ENCODE measurements around the gene SDHB.

The SDHB gene

GRCh38 chr1:17007121-17007520 lies 46.7 kb downstream of the SDHB start:
- Histone ChIP-seq H3K27me3 (ENCODE audit: low read length) (no peaks in the 10 kb centered on the region), H4K20me1 (ENCODE audit: low read depth, low read length) (no peaks in the 10 kb centered on the region; the same call in 1 of the 2 replicates), H2AFZ (ENCODE audit: low read depth, low read length, severe bottlenecking) (no peak overlapping the region), H3K79me2 (ENCODE audit: insufficient read depth, low read length) (no peaks in the 10 kb centered on the region), H3K4me3 (ENCODE audit: insufficient read depth, low read length, poor library complexity, severe bottlenecking) (no peak overlapping the region), H3K9me3 (ENCODE audit: insufficient read depth, low read length) (no peaks in the 10 kb centered on the region), H3K4me2 (ENCODE audit: low read depth, low read length, poor library complexity, severe bottlenecking) (no peak overlapping the region), H3K9me2 (replicated peaks; ENCODE audit: insufficient read depth, low read length) (no peaks in the 10 kb centered on the region), H3K9ac (ENCODE audit: low read length) (no peak overlapping the region), H3F3A (ENCODE audit: insufficient read depth) (no peaks in the 10 kb centered on the region), H3K27ac (ENCODE audit: low read depth, low read length) (no peak overlapping the region), H3K36me3 (ENCODE audit: low read length) (no peaks in the 10 kb centered on the region)
- TF ChIP-seq, protein P1, sequence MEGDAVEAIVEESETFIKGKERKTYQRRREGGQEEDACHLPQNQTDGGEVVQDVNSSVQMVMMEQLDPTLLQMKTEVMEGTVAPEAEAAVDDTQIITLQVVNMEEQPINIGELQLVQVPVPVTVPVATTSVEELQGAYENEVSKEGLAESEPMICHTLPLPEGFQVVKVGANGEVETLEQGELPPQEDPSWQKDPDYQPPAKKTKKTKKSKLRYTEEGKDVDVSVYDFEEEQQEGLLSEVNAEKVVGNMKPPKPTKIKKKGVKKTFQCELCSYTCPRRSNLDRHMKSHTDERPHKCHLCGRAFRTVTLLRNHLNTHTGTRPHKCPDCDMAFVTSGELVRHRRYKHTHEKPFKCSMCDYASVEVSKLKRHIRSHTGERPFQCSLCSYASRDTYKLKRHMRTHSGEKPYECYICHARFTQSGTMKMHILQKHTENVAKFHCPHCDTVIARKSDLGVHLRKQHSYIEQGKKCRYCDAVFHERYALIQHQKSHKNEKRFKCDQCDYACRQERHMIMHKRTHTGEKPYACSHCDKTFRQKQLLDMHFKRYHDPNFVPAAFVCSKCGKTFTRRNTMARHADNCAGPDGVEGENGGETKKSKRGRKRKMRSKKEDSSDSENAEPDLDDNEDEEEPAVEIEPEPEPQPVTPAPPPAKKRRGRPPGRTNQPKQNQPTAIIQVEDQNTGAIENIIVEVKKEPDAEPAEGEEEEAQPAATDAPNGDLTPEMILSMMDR (IDR thresholded peaks at IDR 0.05; ENCODE audit: insufficient read depth, low read length, poor library complexity, severe bottlenecking): no peak
- TF ChIP-seq EZH2phosphoT487 (conservative IDR thresholded peaks at IDR 0.05; ENCODE audit: low read length): no peak

DNA sequence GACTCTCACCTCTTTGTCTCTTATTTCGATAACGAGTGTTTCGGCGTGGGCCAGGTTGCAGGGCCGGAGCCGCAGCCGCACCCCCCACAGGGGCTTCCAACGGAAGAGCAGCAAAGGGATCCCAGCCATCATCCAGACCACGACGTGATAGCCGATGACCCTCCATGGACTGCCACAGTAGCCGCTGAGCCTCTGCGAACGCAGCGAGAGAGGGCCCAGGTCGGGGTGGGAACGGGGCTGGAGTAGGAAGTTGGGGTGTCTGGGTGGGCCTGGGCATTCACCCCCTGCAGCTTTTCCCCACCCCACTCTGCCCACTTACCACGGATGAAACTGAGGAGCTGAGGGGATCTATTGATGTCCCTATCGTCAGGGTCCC lies 48.5 kb downstream of the SDHB start:
- Histone ChIP-seq H3K27me3 (ENCODE audit: low read length) (no peaks in the 10 kb centered on the region), H3K4me3 (ENCODE audit: insufficient read depth, low read length, poor library complexity, severe bottlenecking) (no peak overlapping the region), H3K4me2 (ENCODE audit: low read depth, low read length, poor library complexity, severe bottlenecking) (no peak overlapping the region), H3K9ac (ENCODE audit: low read length) (no peak overlapping the region), H3F3A (ENCODE audit: insufficient read depth) (no peaks in the 10 kb centered on the region), H3K79me2 (ENCODE audit: insufficient read depth, low read length) (no peaks in the 10 kb centered on the region), H2AFZ (ENCODE audit: low read depth, low read length, severe bottlenecking) (no peak overlapping the region), H3K9me3 (ENCODE audit: insufficient read depth, low read length) (no peaks in the 10 kb centered on the region), H3K9me2 (replicated peaks; ENCODE audit: insufficient read depth, low read length) (no peaks in the 10 kb centered on the region), H4K20me1 (ENCODE audit: low read depth, low read length) (no peaks in the 10 kb centered on the region; the same call in 1 of the 2 replicates), H3K36me3 (ENCODE audit: low read length) (no peaks in the 10 kb centered on the region), H3K27ac (ENCODE audit: low read depth, low read length) (no peak overlapping the region)
- no peak for TF ChIP-seq EZH2phosphoT487 (conservative IDR thresholded peaks at IDR 0.05; ENCODE audit: low read length)
- TF ChIP-seq, protein P1 (IDR thresholded peaks at IDR 0.05; ENCODE audit: insufficient read depth, low read length, poor library complexity, severe bottlenecking): no peak

- H3K4me3 ChIP-seq (ENCODE audit: insufficient read depth, low read length, poor library complexity, severe bottlenecking): no peak overlapping the region
- no peak overlapping the region for H3K9ac ChIP-seq (ENCODE audit: low read length)
- H3K36me3 ChIP-seq (ENCODE audit: low read length): no peaks in the 10 kb centered on the region
- no peak for TF ChIP-seq EZH2phosphoT487 (conservative IDR thresholded peaks at IDR 0.05; ENCODE audit: low read length)
- TF ChIP-seq, protein P1 (IDR thresholded peaks at IDR 0.05; ENCODE audit: insufficient read depth, low read length, poor library complexity, severe bottlenecking): no peak
- no peaks in the 10 kb centered on the region for H4K20me1 ChIP-seq (ENCODE audit: low read depth, low read length)
- no peaks in the 10 kb centered on the region for H3F3A ChIP-seq (ENCODE audit: insufficient read depth)
- no peak overlapping the region for H3K27ac ChIP-seq (ENCODE audit: low read depth, low read length)
- H3K79me2 ChIP-seq (ENCODE audit: insufficient read depth, low read length): no peaks in the 10 kb centered on the region
- H3K27me3 ChIP-seq (ENCODE audit: low read length): no peaks in the 10 kb centered on the region
- no peaks in the 10 kb centered on the region for H3K9me2 ChIP-seq (replicated peaks; ENCODE audit: insufficient read depth, low read length)
- no peak overlapping the region for H2AFZ ChIP-seq (ENCODE audit: low read depth, low read length, severe bottlenecking)
- H3K9me3 ChIP-seq (ENCODE audit: insufficient read depth, low read length): no peaks in the 10 kb centered on the region
- H3K4me2 ChIP-seq (ENCODE audit: low read depth, low read length, poor library complexity, severe bottlenecking): no peak overlapping the region
Measured at GRCh38 chr1:17004466-17005364, 49.1 kb downstream of the SDHB start.
